HepG2 (cell line): Measurements from ENCODE around the gene GATA1. TPM values are rescaled to one million over a fixed set of nuclear protein-coding genes. Genes with fewer than 3 reads are reported as not detected.

Experiments used
- DMTF1 ChIP-seq: sonication (generic); formaldehyde crosslinking; IDR thresholded peaks from 2 replicates; pipeline ENCODE4 v1.4.0; 2020; ENCODE audit warnings: mild to moderate bottlenecking, missing genetic modification reagents
- FOXK2 ChIP-seq: fragments of 450-650 bp; IDR thresholded peaks from 2 replicates; pipeline ENCODE4 v1.6.1; 2016
- MEIS2 ChIP-seq: sonication (generic); formaldehyde crosslinking; IDR thresholded peaks from 2 replicates; pipeline ENCODE4 v1.9.0; 2021; ENCODE audit warnings: mild to moderate bottlenecking, missing genetic modification reagents
- NFIB ChIP-seq: sonication (generic); formaldehyde crosslinking; IDR thresholded peaks from 2 replicates; pipeline ENCODE4 v1.9.0; 2021; ENCODE audit warnings: missing genetic modification reagents, mild to moderate bottlenecking, borderline replicate concordance
- PHF20 ChIP-seq: sonication (generic); formaldehyde crosslinking; IDR thresholded peaks from 2 replicates; pipeline ENCODE4 v1.5.0; 2020; ENCODE audit warnings: mild to moderate bottlenecking, missing genetic modification reagents
- PHF5A ChIP-seq: IDR thresholded peaks from one replicate; pipeline ENCODE4 v1.6.1; 2018; ENCODE audit warnings: low read depth, missing genetic modification reagents; ENCODE audit not compliant: unreplicated experiment
- PLRG1 ChIP-seq: fragments of 450-650 bp; conservative IDR thresholded peaks from 2 replicates; pipeline ENCODE4 v1.6.1; 2016
- SKI ChIP-seq: fragments of 450-650 bp; IDR thresholded peaks from one replicate; pipeline ENCODE4 v1.6.1; 2018; ENCODE audit warnings: mild to moderate bottlenecking; ENCODE audit not compliant: partially characterized antibody
- TEAD3 ChIP-seq: optimal IDR thresholded peaks from 2 replicates; pipeline ENCODE3; 2016; ENCODE audit warnings: borderline replicate concordance
- ZBTB10 ChIP-seq: sonication (generic); formaldehyde crosslinking; IDR thresholded peaks from 2 replicates; pipeline ENCODE4 v1.4.0; 2020; ENCODE audit warnings: missing genetic modification reagents, borderline replicate concordance
- ZFP90 ChIP-seq: sonication (generic); formaldehyde crosslinking; IDR thresholded peaks from 2 replicates; pipeline ENCODE4 v1.8.0; 2022; ENCODE audit warnings: missing genetic modification reagents, mild to moderate bottlenecking, inconsistent platforms, borderline replicate concordance
- ZNF292 ChIP-seq: sonication (generic); formaldehyde crosslinking; IDR thresholded peaks from 2 replicates; pipeline ENCODE4 v1.8.1; 2022; ENCODE audit warnings: mild to moderate bottlenecking, low read depth, missing genetic modification reagents, borderline replicate concordance
- ZSCAN21 ChIP-seq: sonication (generic); formaldehyde crosslinking; IDR thresholded peaks from 2 replicates; pipeline ENCODE4 v1.8.0; 2022; ENCODE audit warnings: mild to moderate bottlenecking, missing genetic modification reagents, moderate library complexity, borderline replicate concordance
- polyA plus RNA-seq, 8 experiments: library from polyadenylated mRNA; depleted of rRNA in 3 of 8; stranded (reverse) in 7 of 8; unstranded in 1 of 8; fragments of >200 nt; fragmentation: Illumina TruSeq in 4 of 8; extraction: Trizol in 4 of 8; gene quantifications; 2 replicates each; pipeline versions ENCODE4 v1.2.1 to v1.2.3, GENCODE V29; 2011 to 2016; ENCODE audit warnings: low read depth in 4 of 8, missing spikeins in 1 of 8, mixed read lengths in 1 of 8; ENCODE audit not compliant: insufficient read depth in 1 of 8
- total RNA-seq, 5 experiments: library from RNA; depleted of rRNA; stranded (reverse); fragments of >200 nt; fragmentation: Illumina TruSeq; extraction: Trizol; gene quantifications; 2 replicates each; pipeline ENCODE4 v1.2.3, GENCODE V29; 2016; ENCODE audit warnings: low read depth in 1 of 5
- TF ChIP-seq, protein P1 (sequence below): sonication (generic); formaldehyde crosslinking; IDR thresholded peaks from 2 replicates; pipeline ENCODE4 v1.5.0; 2020; ENCODE audit warnings: mild to moderate bottlenecking, missing genetic modification reagents, moderate library complexity
- TF ChIP-seq, protein P2 (sequence below): sonication (generic); formaldehyde crosslinking; IDR thresholded peaks from 2 replicates; pipeline ENCODE4 v1.4.0; 2020; ENCODE audit warnings: missing genetic modification reagents
- TF ChIP-seq, protein P3 (sequence below): sonication (generic); formaldehyde crosslinking; IDR thresholded peaks from 2 replicates; pipeline ENCODE4 v1.4.0; 2020; ENCODE audit warnings: missing genetic modification reagents, low read depth, mild to moderate bottlenecking, borderline replicate concordance
- TF ChIP-seq, protein P4 (sequence below): sonication (generic); formaldehyde crosslinking; IDR thresholded peaks from 2 replicates; pipeline ENCODE4 v1.5.1; 2020; ENCODE audit warnings: missing genetic modification reagents, mild to moderate bottlenecking, borderline replicate concordance

Gene GATA1
- total and polyA plus RNA-seq, 2 of the 13 experiments (the other 11 are each of a cell fraction or from before 2014, with no cell fraction given), result 0.13 TPM; not detected in 1

DNA sequence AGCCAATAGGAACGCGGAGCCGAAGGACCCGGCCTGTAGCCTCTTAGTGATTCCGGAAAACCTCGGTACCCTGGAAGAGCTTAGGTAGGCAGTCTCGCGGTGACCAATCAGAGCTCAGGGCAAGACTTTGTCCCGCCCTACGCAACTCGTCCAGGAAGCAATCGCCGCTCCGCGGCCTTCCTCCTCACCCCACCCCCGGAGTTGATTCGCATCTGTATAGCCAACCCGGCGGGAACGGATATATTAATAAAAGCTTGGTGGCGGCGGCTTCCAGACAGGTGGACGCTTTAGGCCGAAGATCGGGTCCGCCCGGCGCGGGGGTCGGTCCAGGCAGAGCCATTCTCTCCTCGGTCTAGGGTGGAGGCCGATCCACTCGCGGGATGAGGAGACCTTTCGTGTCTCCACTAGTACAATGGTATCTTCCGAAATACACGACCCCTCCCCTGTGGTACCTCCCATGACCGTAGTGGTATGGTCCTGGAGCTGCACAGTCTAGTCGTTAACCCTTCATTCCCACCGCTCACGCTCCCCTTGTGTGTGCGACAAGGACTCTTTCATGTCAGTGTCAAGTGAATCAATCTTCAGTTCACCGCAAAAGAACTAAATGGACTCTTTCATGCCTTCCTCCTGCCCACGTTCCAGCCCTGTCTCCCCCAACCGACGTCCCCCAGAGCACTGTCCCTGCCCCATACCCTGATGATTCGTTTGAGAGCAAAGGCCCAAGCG, 49.0 kb upstream of the GATA1 start (continued):
- TF ChIP-seq, protein P1, sequence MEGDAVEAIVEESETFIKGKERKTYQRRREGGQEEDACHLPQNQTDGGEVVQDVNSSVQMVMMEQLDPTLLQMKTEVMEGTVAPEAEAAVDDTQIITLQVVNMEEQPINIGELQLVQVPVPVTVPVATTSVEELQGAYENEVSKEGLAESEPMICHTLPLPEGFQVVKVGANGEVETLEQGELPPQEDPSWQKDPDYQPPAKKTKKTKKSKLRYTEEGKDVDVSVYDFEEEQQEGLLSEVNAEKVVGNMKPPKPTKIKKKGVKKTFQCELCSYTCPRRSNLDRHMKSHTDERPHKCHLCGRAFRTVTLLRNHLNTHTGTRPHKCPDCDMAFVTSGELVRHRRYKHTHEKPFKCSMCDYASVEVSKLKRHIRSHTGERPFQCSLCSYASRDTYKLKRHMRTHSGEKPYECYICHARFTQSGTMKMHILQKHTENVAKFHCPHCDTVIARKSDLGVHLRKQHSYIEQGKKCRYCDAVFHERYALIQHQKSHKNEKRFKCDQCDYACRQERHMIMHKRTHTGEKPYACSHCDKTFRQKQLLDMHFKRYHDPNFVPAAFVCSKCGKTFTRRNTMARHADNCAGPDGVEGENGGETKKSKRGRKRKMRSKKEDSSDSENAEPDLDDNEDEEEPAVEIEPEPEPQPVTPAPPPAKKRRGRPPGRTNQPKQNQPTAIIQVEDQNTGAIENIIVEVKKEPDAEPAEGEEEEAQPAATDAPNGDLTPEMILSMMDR (CRISPR knock-in tag), result no peak
- TF ChIP-seq FOXK2 (peak; percentile 58; the same call in 1 of the 2 replicates), PHF5A (no peak), PHF20 (CRISPR knock-in tag) (peak; percentile 72), ZNF292 (CRISPR knock-in tag) (no peak), TEAD3 (CRISPR knock-in tag) (peak; percentile 34), ZBTB10 (CRISPR knock-in tag) (no peak), ZSCAN21 (CRISPR knock-in tag) (no peak), PLRG1 (no peak), NFIB (CRISPR knock-in tag) (no peak), MEIS2 (CRISPR knock-in tag) (no peak), SKI (peak; percentile 48), DMTF1 (CRISPR knock-in tag) (no peak), ZFP90 (CRISPR knock-in tag) (no peak)
- TF ChIP-seq, protein P2, sequence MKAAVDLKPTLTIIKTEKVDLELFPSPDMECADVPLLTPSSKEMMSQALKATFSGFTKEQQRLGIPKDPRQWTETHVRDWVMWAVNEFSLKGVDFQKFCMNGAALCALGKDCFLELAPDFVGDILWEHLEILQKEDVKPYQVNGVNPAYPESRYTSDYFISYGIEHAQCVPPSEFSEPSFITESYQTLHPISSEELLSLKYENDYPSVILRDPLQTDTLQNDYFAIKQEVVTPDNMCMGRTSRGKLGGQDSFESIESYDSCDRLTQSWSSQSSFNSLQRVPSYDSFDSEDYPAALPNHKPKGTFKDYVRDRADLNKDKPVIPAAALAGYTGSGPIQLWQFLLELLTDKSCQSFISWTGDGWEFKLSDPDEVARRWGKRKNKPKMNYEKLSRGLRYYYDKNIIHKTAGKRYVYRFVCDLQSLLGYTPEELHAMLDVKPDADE, result no peak
- TF ChIP-seq, protein P3, sequence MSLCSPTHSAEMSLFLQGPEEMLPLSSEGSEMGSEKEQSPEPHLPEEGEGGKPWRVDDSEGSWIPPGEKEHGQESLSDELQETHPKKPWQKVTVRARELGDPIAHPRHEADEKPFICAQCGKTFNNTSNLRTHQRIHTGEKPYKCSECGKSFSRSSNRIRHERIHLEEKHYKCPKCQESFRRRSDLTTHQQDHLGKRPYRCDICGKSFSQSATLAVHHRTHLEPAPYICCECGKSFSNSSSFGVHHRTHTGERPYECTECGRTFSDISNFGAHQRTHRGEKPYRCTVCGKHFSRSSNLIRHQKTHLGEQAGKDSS (CRISPR knock-in tag), result no peak
- TF ChIP-seq, protein P4, sequence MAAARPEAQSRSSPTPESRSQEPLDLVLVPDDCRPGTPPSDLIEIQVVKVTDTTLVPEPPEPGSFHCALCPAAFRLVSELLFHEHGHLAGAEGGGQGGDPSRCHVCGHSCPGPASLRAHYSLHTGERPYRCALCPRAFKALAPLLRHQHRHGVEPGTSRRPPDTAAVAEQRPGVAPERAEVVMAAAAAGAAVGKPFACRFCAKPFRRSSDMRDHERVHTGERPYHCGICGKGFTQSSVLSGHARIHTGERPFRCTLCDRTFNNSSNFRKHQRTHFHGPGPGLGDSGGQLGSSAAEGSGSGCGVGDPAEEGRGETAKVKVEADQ, result 0 out of 2 replicates have a peak, but pooled peaks have one; percentile 18
